Measurements from ENCODE around the gene FLNA. TPM values are rescaled to one million over a fixed set of nuclear protein-coding genes. Genes with fewer than 3 reads are reported as not detected.

FLNA gene
- total RNA-seq, 1 experiment from 2014 or later, result 811 TPM

GRCh38 chrX:154379569-154379951 is 5.1 kb upstream of the FLNA start:
- in situ Hi-C loops (cut with HindIII; ENCODE audit: low sequenced_read_pairs), result no loop called here
- no peak for DNase-seq (ENCODE audit: low spot score)

- in situ Hi-C loops (cut with HindIII; ENCODE audit: low sequenced_read_pairs), result no loop called here
- DNase-seq (ENCODE audit: low spot score), result peak; percentile 96
Observed at GRCh38 chrX:154378799-154379568, 4.5 kb upstream of the FLNA start, which contains the start of gene EMD. Gene EMD, plus strand, starts transcription at chrX:154379295. Its CDS starts 190 bp downstream, at chrX:154379485.

GRCh38 chrX:154378059-154378798 is 3.8 kb upstream of the FLNA start:
- no peak for DNase-seq (ENCODE audit: low spot score)

GRCh38 chrX:154376774-154377173 is 2.3 kb upstream of the FLNA start:
- DNase-seq (ENCODE audit: low spot score), result no peak
- in situ Hi-C loops (cut with HindIII; ENCODE audit: low sequenced_read_pairs), result no loop called here

More at GRCh38 chrX:154378059-154378798, 3.8 kb upstream of the FLNA start:
- in situ Hi-C loops (cut with HindIII; ENCODE audit: low sequenced_read_pairs), result no loop called here

- no peak for DNase-seq (ENCODE audit: low spot score)
- in situ Hi-C loops (cut with HindIII; ENCODE audit: low sequenced_read_pairs), result no loop called here
Observed at GRCh38 chrX:154375156-154375504, 696 bp upstream of the FLNA start.

GRCh38 chrX:154373340-154374306 is 811 bp downstream of the FLNA start:
- peak; percentile 84 for DNase-seq (ENCODE audit: low spot score)
- in situ Hi-C loops (cut with HindIII; ENCODE audit: low sequenced_read_pairs), result no loop called here

- in situ Hi-C loops (cut with HindIII; ENCODE audit: low sequenced_read_pairs), result no loop called here
Observed at GRCh38 chrX:154372612-154373022, 1.8 kb downstream of the FLNA start.

GRCh38 chrX:154371789-154372300 is 2.6 kb downstream of the FLNA start:
- in situ Hi-C loops (cut with HindIII; ENCODE audit: low sequenced_read_pairs), result no loop called here
- no peak for DNase-seq (ENCODE audit: low spot score)

More at GRCh38 chrX:154372612-154373022, 1.8 kb downstream of the FLNA start:
- DNase-seq (ENCODE audit: low spot score), result peak; percentile 30

- DNase-seq (ENCODE audit: low spot score), result peak; percentile 93
- in situ Hi-C loops (cut with HindIII; ENCODE audit: low sequenced_read_pairs), result no loop called here
Observed at GRCh38 chrX:154371017-154371788, 3.2 kb downstream of the FLNA start.

GRCh38 chrX:154370300-154371016 is 4.0 kb downstream of the FLNA start:
- in situ Hi-C loops (cut with HindIII; ENCODE audit: low sequenced_read_pairs), result no loop called here
- DNase-seq (ENCODE audit: low spot score), result no peak

GRCh38 chrX:154369449-154370299 is 4.8 kb downstream of the FLNA start:
- in situ Hi-C loops (cut with HindIII; ENCODE audit: low sequenced_read_pairs), result no loop called here

GRCh38 chrX:154368630-154369448 is 5.6 kb downstream of the FLNA start:
- no peak for DNase-seq (ENCODE audit: low spot score)
- in situ Hi-C loops (cut with HindIII; ENCODE audit: low sequenced_read_pairs), result no loop called here

More at GRCh38 chrX:154369449-154370299, 4.8 kb downstream of the FLNA start:
- peak; percentile 43 for DNase-seq (ENCODE audit: low spot score)

- no peak for DNase-seq (ENCODE audit: low spot score)
- in situ Hi-C loops (cut with HindIII; ENCODE audit: low sequenced_read_pairs), result no loop called here
Observed at GRCh38 chrX:154367474-154368308, 6.7 kb downstream of the FLNA start.

- no peak for DNase-seq (ENCODE audit: low spot score)
- in situ Hi-C loops (cut with HindIII; ENCODE audit: low sequenced_read_pairs), result no loop called here
Observed at GRCh38 chrX:154366666-154367055, 7.8 kb downstream of the FLNA start.

- no peak for DNase-seq (ENCODE audit: low spot score)
- in situ Hi-C loops (cut with HindIII; ENCODE audit: low sequenced_read_pairs), result no loop called here
Observed at GRCh38 chrX:154365997-154366665, 8.3 kb downstream of the FLNA start.

Measured in G401 (cell line).